GM12878 (cell line): Measurements from ENCODE around the gene ATP5F1B. TPM values are rescaled to one million over a fixed set of nuclear protein-coding genes. Genes with fewer than 3 reads are reported as not detected.

ENCODE experiments used
- ATAC-seq: fragments of 200-7000 bp; cut with Tn5 transposase; 3 replicates; pipeline ENCODE4 v1.9.1; 2020; ENCODE audit warnings: mild to moderate bottlenecking, moderate library complexity
- BruUV-seq: library from RNA; stranded (reverse); fragments of 400-500 nt; replicated peaks from 2 replicates; lab custom pipeline; 2021; lab: Mats Ljungman, UMichigan
- CTCF ChIA-PET: fragments of 300-600 bp; sonication (Branson Sonifier 250); formaldehyde crosslinking; extraction: SDS; loops from one replicate; lab custom pipeline; 2021; ENCODE audit warnings: inconsistent platforms; lab: Yijun Ruan, JAX
- POLR2A ChIA-PET: fragments of 350-600 bp; formaldehyde crosslinking; extraction: SDS; loops from one replicate; lab custom pipeline; 2021; ENCODE audit warnings: inconsistent platforms; lab: Charles Lee
- RAD21 ChIA-PET: fragments of 300-600 bp; sonication (Branson Sonifier 250); formaldehyde crosslinking; loops from one replicate; lab custom pipeline; 2023; ENCODE audit warnings: antibody characterized with exemption; ENCODE audit not compliant: unreplicated experiment; lab: Charles Lee
- SMC1A ChIA-PET: fragments of 300-600 bp; sonication (Branson Sonifier 250); formaldehyde crosslinking; loops from one replicate; lab custom pipeline; 2023; ENCODE audit not compliant: unreplicated experiment, uncharacterized antibody; lab: Charles Lee
- DNase-seq: peaks from one replicate; pipeline ENCODE4 v3.0.0-alpha.2; 2011; ENCODE audit warnings: low read depth, low spot score
- FAIRE-seq: peaks from 3 replicates; lab custom pipeline; 2011; peaks lifted over from hg19 to GRCh38; lab: Jason Lieb, UNC
- H2AFZ ChIP-seq: 2 replicates; pipeline ENCODE4 v1.6.0; 2011; ENCODE audit warnings: low read depth, low read length, control low read depth; ENCODE audit not compliant: control insufficient read depth
- H3K27ac ChIP-seq: 2 replicates; pipeline ENCODE4 v1.5.1; 2011; ENCODE audit warnings: control low read depth; ENCODE audit not compliant: control insufficient read depth, insufficient read depth
- H3K27me3 ChIP-seq, 2 experiments: replicated peaks in 1 of 2; 2 replicates each; pipeline versions ENCODE4 v1.6.0 to v1.6.1; 2011; ENCODE audit warnings: low read length in 1 of 2; ENCODE audit not compliant: control insufficient read depth in 2 of 2, insufficient read depth in 2 of 2
- H3K36me3 ChIP-seq, 2 experiments: 2 replicates each; pipeline ENCODE4 v1.5.1; 2011; ENCODE audit warnings: low read length in 1 of 2; ENCODE audit not compliant: control insufficient read depth in 2 of 2, insufficient read depth in 2 of 2
- H3K4me1 ChIP-seq: 2 replicates; pipeline ENCODE4 v1.6.1; 2011; ENCODE audit warnings: mild to moderate bottlenecking, low read length, moderate library complexity, mixed read lengths; ENCODE audit not compliant: control insufficient read depth, insufficient read depth
- H3K4me2 ChIP-seq: 2 replicates; pipeline ENCODE4 v1.6.0; 2011; ENCODE audit warnings: control low read depth; ENCODE audit not compliant: control insufficient read depth, insufficient read depth
- H3K4me3 ChIP-seq: fragments of 200-600 bp; sonication (generic); 2 replicates; pipeline ENCODE4 v1.5.1; 2016
- H3K79me2 ChIP-seq: 2 replicates; pipeline ENCODE4 v1.6.0; 2011; ENCODE audit warnings: low read length; ENCODE audit not compliant: control insufficient read depth, insufficient read depth
- H3K9ac ChIP-seq: 2 replicates; pipeline ENCODE4 v1.8.0; 2011; ENCODE audit warnings: low read length, control low read depth, mixed read lengths; ENCODE audit not compliant: control insufficient read depth, insufficient read depth
- H3K9me3 ChIP-seq: replicated peaks from 3 replicates; pipeline ENCODE4 v1.5.1; 2011; ENCODE audit warnings: mild to moderate bottlenecking, low read length; ENCODE audit not compliant: control insufficient read depth, insufficient read depth
- H4K20me1 ChIP-seq: 2 replicates; pipeline ENCODE4 v1.6.0; 2011; ENCODE audit not compliant: control insufficient read depth, insufficient read depth
- ATF7 ChIP-seq: fragments of 450-650 bp; IDR thresholded peaks from 2 replicates; pipeline ENCODE4 v1.6.1; 2016; ENCODE audit warnings: low read depth, mild to moderate bottlenecking
- JUNB ChIP-seq: IDR thresholded peaks from 2 replicates; pipeline ENCODE4 v1.6.1; 2016; ENCODE audit warnings: antibody characterized with exemption, mild to moderate bottlenecking
- NBN ChIP-seq: fragments of 450-650 bp; IDR thresholded peaks from 2 replicates; pipeline ENCODE4 v1.6.1; 2016
- NFXL1 ChIP-seq: fragments of 450-650 bp; IDR thresholded peaks from 2 replicates; pipeline ENCODE4 v1.6.1; 2017; ENCODE audit warnings: antibody characterized with exemption, mild to moderate bottlenecking, borderline replicate concordance
- PAX8 ChIP-seq: fragments of 450-650 bp; IDR thresholded peaks from 2 replicates; pipeline ENCODE4 v1.6.1; 2017; ENCODE audit warnings: mild to moderate bottlenecking, moderate library complexity
- SPI1 ChIP-seq: IDR thresholded peaks from 2 replicates; pipeline ENCODE4 v1.6.1; 2011; ENCODE audit warnings: low read depth, mild to moderate bottlenecking, low read length, moderate library complexity, borderline replicate concordance; ENCODE audit not compliant: insufficient read depth
- SRF ChIP-seq, 2 experiments: IDR thresholded peaks; 2 replicates each; pipeline ENCODE4 v1.6.1; 2011; ENCODE audit warnings: low read depth in 2 of 2, low read length in 2 of 2, mild to moderate bottlenecking in 1 of 2, moderate library complexity in 1 of 2
- SUZ12 ChIP-seq: fragments of 200-600 bp; sonication (generic); IDR thresholded peaks from one replicate; pipeline ENCODE4 v1.6.1; 2018; ENCODE audit warnings: antibody characterized with exemption, mild to moderate bottlenecking; ENCODE audit not compliant: unreplicated experiment
- TCF12 ChIP-seq: IDR thresholded peaks from 2 replicates; pipeline ENCODE4 v1.6.1; 2011; ENCODE audit warnings: low read depth, mild to moderate bottlenecking, low read length
- WGBS: methylation state at CpG from one replicate; pipeline ENCODE4 v1.1.6; 2016; ENCODE audit warnings: low lambda C conversion rate; ENCODE audit not compliant: insufficient replicate concordance, insufficient coverage; ENCODE audit errors: missing lambda C conversion rate; 5-methylcytosine and 5-hydroxymethylcytosine counted together
- in situ Hi-C: fragments of 300-500 bp; cut with MboI; formaldehyde crosslinking; loops from 9 replicates; pipeline ENCODE4 v1.14.3; 2018; ENCODE audit warnings: mixed read lengths
- intact Hi-C: fragments of 100-400 bp; cut with micrococcal nuclease; formaldehyde crosslinking; loops from one replicate; pipeline ENCODE4 v1.14.2; 2022; ENCODE audit not compliant: unreplicated experiment
- polyA plus RNA-seq, 11 experiments: library from polyadenylated mRNA; depleted of rRNA in 4 of 11; unstranded in 6 of 11; stranded (reverse) in 5 of 11; fragments of >200 nt; fragmentation: Nextera tagmentation in 4 of 11; fragmentation: Illumina TruSeq in 1 of 11; extraction: Ambion mirVana in 4 of 11; extraction: Trizol in 1 of 11; gene quantifications; 1 replicate in 1 of 11; 2 replicates in 10 of 11; pipeline versions ENCODE4 v1.2.1 to v1.2.3, GENCODE V29; 2011 to 2016; ENCODE audit warnings: inconsistent platforms in 2 of 11, missing spikeins in 2 of 11, low read depth in 1 of 11
- total RNA-seq, 4 experiments: library from RNA; depleted of rRNA in 3 of 4; stranded (reverse); fragments of >200 nt in 3 of 4; fragmentation: Illumina TruSeq in 1 of 4; extraction: Trizol in 1 of 4; gene quantifications; 2 replicates each; pipeline versions ENCODE4 v1.2.1 to v1.2.3, GENCODE V29; 2013 to 2021
- TF ChIP-seq, protein P1 (sequence below): fragments of 450-650 bp; IDR thresholded peaks from 2 replicates; pipeline ENCODE4 v1.6.1; 2017; ENCODE audit warnings: borderline replicate concordance
- TF ChIP-seq, protein P2 (sequence below): fragments of 450-650 bp; formaldehyde crosslinking; IDR thresholded peaks from 2 replicates; pipeline ENCODE4 v1.5.0; 2022; ENCODE audit warnings: mild to moderate bottlenecking, missing genetic modification characterization
- TF ChIP-seq, protein P3 (sequence below): IDR thresholded peaks from 2 replicates; pipeline ENCODE4 v1.6.1; 2011; ENCODE audit warnings: borderline replicate concordance, low read depth, mild to moderate bottlenecking, moderate library complexity, mixed read lengths, low read length; ENCODE audit not compliant: insufficient read depth; ENCODE audit errors: extremely low read length

The ATP5F1B gene
- total and polyA plus RNA-seq, 10 of the 15 experiments (the other 5 are each of a cell fraction or from before 2014, with no cell fraction given) = 671 to 1,908 (median 1,031) TPM

DNA sequence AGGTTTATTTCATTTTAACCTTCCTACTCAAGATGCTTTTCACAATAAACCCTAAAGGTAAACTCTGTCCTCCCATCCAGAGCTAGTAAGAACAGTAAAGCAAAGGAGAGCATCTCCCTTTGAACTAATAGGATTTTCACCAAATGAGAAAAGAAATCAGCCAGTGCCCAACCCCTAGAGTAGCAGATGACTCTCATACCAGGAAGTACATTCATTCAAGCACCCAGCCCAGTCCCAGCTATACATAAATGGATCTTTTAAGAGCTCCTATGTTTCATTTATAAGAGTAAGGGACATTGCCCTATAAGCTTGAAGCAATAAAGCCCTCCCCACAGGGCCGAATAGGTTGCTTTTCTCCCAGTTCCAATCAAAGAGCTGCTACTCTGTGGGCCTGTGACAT, 23.2 kb downstream of the ATP5F1B start:
- TF ChIP-seq, protein P1, sequence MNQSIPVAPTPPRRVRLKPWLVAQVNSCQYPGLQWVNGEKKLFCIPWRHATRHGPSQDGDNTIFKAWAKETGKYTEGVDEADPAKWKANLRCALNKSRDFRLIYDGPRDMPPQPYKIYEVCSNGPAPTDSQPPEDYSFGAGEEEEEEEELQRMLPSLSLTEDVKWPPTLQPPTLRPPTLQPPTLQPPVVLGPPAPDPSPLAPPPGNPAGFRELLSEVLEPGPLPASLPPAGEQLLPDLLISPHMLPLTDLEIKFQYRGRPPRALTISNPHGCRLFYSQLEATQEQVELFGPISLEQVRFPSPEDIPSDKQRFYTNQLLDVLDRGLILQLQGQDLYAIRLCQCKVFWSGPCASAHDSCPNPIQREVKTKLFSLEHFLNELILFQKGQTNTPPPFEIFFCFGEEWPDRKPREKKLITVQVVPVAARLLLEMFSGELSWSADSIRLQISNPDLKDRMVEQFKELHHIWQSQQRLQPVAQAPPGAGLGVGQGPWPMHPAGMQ = no peak
- TF ChIP-seq TCF12 (no peak), PAX8 (no peak), ATF7 (no peak), JUNB (no peak), NBN (no peak), SUZ12 (no peak), NFXL1 (no peak), SRF (IDR thresholded peaks at IDR 0.05; ENCODE audit: low read depth in 2 of 2, low read length in 2 of 2) (no peak), SPI1 (no peak)
- TF ChIP-seq, protein P2, sequence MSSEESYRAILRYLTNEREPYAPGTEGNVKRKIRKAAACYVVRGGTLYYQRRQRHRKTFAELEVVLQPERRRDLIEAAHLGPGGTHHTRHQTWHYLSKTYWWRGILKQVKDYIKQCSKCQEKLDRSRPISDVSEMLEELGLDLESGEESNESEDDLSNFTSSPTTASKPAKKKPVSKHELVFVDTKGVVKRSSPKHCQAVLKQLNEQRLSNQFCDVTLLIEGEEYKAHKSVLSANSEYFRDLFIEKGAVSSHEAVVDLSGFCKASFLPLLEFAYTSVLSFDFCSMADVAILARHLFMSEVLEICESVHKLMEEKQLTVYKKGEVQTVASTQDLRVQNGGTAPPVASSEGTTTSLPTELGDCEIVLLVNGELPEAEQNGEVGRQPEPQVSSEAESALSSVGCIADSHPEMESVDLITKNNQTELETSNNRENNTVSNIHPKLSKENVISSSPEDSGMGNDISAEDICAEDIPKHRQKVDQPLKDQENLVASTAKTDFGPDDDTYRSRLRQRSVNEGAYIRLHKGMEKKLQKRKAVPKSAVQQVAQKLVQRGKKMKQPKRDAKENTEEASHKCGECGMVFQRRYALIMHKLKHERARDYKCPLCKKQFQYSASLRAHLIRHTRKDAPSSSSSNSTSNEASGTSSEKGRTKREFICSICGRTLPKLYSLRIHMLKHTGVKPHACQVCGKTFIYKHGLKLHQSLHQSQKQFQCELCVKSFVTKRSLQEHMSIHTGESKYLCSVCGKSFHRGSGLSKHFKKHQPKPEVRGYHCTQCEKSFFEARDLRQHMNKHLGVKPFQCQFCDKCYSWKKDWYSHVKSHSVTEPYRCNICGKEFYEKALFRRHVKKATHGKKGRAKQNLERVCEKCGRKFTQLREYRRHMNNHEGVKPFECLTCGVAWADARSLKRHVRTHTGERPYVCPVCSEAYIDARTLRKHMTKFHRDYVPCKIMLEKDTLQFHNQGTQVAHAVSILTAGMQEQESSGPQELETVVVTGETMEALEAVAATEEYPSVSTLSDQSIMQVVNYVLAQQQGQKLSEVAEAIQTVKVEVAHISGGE (CRISPR knock-in tag) = no peak
- TF ChIP-seq, protein P3, sequence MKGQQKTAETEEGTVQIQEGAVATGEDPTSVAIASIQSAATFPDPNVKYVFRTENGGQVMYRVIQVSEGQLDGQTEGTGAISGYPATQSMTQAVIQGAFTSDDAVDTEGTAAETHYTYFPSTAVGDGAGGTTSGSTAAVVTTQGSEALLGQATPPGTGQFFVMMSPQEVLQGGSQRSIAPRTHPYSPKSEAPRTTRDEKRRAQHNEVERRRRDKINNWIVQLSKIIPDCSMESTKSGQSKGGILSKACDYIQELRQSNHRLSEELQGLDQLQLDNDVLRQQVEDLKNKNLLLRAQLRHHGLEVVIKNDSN = no peak
- CTCF ChIA-PET = interaction anchor here (1.3 to 2.4 kb wide), 4 partner anchors 9 to 31 kb away, joined by 3 to 19 read pairs (median 4); no protein-coding TSS in a partner anchor
- POLR2A ChIA-PET = interaction anchor here (1.0 to 8.4 kb wide), 3 partner anchors 13 to 66 kb away, joined by 3 to 54 read pairs (median 3); no protein-coding TSS in a partner anchor
- DNase-seq = no peak
- Histone ChIP-seq H2AFZ (no peak overlapping the region), H4K20me1 (no peaks in the 10 kb centered on the region; the same call in 1 of the 2 replicates), H3K9ac (no peak overlapping the region), H3K79me2 (peaks cover 71% of the 10 kb centered on the region), H3K4me3 (no peak overlapping the region), H3K4me1 (peaks cover 16% of the 10 kb centered on the region; the same call in 1 of the 2 replicates), H3K27ac (no peak overlapping the region), H3K36me3 (peaks cover 0 to 19% of the 10 kb centered on the region in 2 experiments; a peak in 3 of 4 replicates), H3K9me3 (no peaks in the 10 kb centered on the region), H3K27me3 (no peaks in the 10 kb centered on the region), H3K4me2 (no peak overlapping the region)
- SMC1A ChIA-PET = interaction anchor here (0.9 to 7.5 kb wide), 5 partner anchors 10 to 109 kb away, joined by 3 to 68 read pairs (median 8); no protein-coding TSS in a partner anchor
- ATAC-seq = no peak
- no TSS peak for BruUV-seq
- 100% methylated on average over 1 of the region's 1 CpG for WGBS
- FAIRE-seq = no peak
- RAD21 ChIA-PET = interaction anchor here (1.3 to 1.4 kb wide), 2 partner anchors 11 to 14 kb away, joined by 3 to 6 read pairs; no protein-coding TSS in a partner anchor
- intact Hi-C loops = no loop called here
- in situ Hi-C loops = no loop called here
